HG02840 (cell line): ENCODE measurements around the gene SLC44A4.
"Not testable (repeated sequence)": the region's sequence is repeated elsewhere in the genome, so short reads cannot be mapped to it uniquely, and the experiment has no call there.

Experiments
- ATAC-seq: cut with Tn5 transposase; IDR thresholded peaks from one replicate; pipeline ENCODE4 v1.9.1; 2021; ENCODE audit warnings: mild to moderate bottlenecking, moderate library complexity, moderate number of reproducible peaks; ENCODE audit not compliant: unreplicated experiment, low FRiP score

Gene SLC44A4

GRCh38 chr6:31878726-31879125 is at the start of gene SLC44A4:
TSS of gene SLC44A4 (minus strand) at chr6:31878997. CDS start at chr6:31878980, 17 bp downstream.
- no peak for ATAC-seq

- ATAC-seq: no peak
Observed at GRCh38 chr6:31928672-31928939, 49.8 kb upstream of the SLC44A4 start.

DNA sequence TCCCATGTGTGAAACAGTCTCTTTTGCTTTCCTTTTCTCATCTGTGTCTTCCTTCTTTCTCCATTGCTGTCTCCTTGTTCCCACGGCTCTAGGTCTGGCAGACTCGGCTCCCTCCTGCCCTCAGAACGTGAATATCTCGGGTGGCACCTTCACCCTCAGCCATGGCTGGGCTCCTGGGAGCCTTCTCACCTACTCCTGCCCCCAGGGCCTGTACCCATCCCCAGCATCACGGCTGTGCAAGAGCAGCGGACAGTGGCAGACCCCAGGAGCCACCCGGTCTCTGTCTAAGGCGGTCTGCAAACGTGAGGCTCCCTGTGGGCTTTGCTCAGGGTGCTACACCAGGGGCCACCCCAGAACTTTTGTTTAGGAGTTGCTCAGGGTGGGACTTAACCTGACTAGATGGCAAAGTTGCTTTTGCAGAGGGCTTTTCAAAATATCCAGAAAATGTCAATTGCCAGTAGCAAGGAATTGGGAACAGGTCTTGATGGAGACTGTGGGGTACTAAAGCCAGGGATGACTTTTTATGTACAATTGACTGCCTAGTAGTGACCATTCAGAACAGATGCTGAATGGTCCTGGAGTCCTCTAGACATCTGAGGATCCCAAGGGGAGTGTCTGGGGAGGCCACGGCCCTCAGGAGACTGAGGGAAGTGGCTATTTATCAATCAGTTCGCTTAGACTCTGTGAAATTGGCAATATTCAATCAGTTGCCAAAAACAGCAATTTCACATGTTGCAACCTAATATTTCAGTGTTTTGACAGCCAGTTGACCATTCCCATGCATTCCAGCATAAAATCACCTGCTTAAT is 49.3 kb upstream of the SLC44A4 start:
- ATAC-seq: no peak

DNA sequence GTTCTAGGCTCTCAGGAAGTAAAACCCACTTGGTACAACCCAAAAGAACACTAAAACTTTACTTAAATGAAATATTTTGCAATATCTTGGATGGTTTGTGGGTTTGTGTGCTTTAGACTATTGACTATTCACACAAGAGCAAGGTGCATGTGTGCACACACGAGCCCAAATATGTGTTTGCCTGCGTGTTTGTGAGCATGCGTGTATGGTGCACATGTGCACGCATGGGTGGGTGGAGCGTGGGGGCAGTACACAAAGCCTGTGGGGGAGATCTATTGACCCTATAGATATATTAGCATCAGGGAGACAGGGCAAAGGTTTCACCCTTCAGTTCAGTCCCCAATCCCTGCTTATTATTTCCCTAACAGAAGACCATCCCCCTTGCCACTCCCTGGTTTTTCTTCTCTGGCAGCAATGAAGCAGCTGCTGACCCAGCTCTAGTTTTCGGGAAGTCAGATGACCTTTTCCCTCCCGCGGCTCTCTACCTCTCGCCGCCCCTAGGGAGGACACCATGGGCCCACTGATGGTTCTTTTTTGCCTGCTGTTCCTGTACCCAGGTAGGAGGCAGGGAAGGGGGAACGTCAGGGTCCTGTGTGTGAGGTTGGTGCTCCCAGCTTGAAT is 48.6 kb upstream of the SLC44A4 start, which contains the start of gene C2:
Gene C2, plus strand, starts transcription at position 476 of the 621 bp plus-strand sequence. Its CDS starts 36 bp downstream, at position 512.
- no peak for ATAC-seq

DNA sequence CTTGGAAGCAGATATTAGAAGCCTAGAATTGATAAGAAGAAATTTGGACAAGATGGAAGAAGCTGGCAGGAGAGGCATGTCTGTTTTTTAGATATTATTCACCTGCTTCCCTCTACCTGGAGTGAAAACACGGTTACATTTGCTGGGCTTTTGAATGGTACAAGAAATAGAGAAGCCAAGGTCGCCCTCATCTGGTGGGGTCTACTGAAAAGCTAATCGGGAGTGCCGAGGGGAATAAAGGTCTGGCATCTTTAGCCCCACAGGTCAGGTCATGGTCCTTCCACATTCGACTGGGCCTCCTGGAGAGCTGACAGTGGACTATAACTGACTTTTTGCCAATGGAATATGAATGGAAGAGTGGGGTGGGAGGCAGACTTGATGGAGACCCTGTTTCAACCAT is 44.1 kb upstream of the SLC44A4 start:
- ATAC-seq: no peak

DNA sequence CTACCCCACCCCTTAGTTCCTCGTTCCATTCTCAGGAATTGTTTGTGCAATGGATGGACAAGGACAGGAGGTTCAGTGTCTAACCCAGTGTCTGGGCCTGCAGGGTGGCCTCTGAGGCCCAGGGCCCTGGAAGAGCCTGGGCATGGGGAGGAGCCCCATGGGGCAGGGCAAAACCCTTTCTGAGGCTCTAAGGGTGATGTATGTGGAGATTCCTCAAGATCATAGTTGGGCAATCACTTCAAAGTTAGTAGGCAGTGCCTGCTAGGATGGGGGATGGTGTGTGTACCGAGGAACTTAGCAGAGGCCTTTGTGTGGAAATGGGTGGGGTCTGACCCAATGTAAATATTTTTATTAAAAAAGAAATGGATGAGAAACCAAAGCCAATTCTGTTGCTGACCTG is 42.0 kb upstream of the SLC44A4 start:
- no peak for ATAC-seq

GRCh38 chr6:31919624-31920303 is 41.0 kb upstream of the SLC44A4 start:
- ATAC-seq: no peak

- no peak for ATAC-seq
Observed at GRCh38 chr6:31918069-31918720, 39.4 kb upstream of the SLC44A4 start.

DNA sequence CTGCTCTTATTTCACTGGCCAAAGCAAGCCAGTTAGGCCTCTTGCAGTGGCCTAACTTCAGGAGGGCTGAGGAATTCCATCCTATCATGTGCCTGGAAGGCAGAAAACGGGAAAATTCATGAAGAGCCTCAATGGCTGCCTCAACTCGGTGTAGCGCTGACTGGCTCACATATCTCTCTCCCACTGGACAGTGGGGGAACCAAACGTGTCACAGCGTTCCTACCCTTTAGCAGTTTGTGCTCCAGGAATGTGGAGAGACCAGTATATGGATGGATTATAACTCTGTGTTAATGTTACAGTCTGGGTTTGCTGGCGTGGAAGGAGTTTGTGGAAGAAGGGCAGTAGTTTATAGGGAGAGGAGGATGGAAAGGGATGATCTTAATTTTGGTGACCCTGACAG is 37.0 kb upstream of the SLC44A4 start:
- ATAC-seq: no peak

DNA sequence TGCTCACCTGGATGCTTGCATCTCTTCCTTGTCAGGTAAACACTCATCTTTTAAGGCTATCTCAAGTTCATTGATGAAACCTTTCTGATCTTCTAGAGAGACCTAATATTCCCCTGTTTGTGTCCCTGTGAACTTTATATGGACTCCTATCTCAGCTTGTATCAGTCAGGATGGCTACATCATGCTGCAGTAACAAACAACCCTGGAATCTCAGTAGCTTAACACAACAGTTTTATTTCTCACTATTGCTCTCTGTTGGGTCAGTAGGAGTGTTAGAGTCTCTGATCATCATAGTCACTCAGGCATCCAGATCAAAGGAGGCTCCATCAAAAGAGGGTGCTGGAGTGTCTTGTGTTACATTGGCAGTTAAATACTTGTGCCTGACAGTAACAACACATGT is 36.6 kb upstream of the SLC44A4 start:
- ATAC-seq: no peak

DNA sequence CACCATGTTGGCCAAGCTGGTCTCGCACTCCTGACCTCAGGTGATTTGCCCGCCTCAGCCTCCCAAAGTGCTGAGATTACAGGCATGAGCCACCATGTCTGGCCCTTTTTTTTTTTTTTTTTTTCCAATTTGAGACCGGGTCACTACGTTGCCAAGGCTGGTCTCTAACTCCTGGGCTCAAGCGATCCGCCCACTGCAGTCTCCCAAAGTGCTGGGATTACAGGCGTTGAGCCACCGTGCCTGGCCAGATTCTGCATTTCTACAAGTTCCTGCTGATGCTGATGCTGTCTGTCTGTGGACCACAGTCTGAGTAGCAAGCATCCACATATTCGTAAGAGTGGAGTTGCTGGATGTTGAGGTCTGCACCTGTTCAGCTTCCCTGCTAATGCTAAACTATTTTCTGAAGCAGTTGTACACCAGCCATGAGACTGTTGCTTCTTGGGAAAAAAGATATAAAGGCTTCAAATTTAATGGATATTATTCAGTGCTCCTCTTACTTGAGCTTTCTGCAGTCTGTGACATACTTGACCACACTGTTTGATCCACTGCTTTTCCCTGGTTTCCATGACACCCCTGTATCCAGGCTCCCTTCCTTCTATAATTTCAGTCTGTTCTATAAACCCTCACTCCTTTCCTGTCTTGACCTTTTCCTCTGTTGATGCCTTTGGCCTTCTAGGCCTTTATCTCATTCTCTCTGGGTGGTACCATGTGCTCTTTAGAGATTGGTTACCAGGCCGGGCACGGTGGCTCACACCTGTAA is 33.2 kb upstream of the SLC44A4 start:
- ATAC-seq: no peak

- ATAC-seq: not testable (repeated sequence)
Observed at GRCh38 chr6:31909298-31909697, 30.5 kb upstream of the SLC44A4 start.

- no peak for ATAC-seq
Observed at GRCh38 chr6:31908791-31909190, 30.0 kb upstream of the SLC44A4 start.

DNA sequence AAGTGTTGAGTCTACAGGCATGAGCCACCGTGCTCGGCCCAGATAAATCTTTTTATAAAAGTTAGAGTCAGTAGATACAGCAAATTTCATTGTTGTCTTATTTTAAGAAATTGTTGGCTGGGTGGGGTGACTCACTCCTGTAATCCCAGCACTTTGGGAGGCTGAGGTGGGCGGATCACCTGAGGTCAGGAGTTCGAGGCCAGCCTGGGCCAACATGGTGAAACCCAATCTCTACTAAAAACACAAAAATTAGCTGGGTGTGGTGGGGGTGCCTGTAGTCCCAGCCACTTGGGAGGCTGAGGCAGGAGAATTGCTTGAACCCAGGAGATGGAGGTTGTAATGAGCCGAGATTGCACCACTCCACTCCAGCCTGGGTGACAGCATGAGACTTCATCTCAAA is 29.5 kb upstream of the SLC44A4 start:
- not testable (repeated sequence) for ATAC-seq

DNA sequence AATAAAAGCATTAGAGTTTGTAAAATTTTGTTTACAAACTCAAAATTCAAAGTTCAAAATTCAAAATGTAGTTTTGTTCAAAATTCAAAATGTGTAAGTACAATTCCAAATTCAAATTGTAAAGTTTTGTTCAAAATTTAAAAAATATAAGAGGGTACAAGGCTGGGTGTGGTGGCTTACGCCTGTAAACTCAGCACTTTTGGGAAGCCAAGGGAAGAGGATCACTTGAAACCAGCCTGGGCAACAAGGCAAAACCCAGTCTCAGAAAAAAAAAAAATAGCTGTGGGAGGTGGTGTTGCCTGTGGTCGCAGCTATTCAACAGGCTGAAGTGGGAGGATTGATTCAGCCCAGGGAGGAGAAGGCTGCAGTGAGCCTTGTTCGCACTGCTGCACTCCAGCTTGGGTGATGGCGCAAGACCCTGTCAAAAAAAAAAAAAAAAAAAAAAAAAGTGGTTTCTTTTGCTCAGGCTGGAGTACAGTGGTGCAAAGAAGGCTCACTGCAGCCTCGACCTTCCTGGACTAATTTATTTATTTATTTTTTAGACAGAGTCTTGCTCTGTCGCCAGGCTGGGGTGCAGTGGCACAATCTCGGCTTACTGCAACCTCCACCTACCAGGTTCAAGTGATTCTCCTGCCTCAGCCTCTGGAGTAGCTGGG is 28.5 kb upstream of the SLC44A4 start:
- no peak for ATAC-seq

- ATAC-seq: not testable (repeated sequence)
Observed at GRCh38 chr6:31906727-31907126, 27.9 kb upstream of the SLC44A4 start.

GRCh38 chr6:31906122-31906521 is 27.3 kb upstream of the SLC44A4 start:
- ATAC-seq: no peak

DNA sequence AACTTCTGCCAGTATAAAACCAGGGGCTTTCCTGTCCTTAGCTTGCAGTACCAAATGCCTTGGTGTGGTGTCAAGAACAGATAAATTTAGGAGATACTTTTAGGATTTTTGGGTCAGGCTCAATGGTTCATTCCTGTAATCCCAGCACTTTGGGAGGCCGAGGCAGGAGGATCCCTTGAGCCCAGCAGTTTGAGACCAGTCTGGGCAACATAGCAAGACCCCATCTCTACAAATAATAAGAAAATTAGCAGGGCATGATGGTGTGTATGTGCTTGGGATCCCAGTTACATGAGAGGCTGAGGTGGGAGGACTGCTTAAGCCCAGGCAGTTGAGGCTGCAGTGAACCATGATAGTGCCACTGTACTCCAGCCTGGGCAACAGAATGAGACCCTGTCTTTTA is 26.2 kb upstream of the SLC44A4 start:
- ATAC-seq: no peak

- ATAC-seq: no peak
Observed at GRCh38 chr6:31903957-31904356, 25.2 kb upstream of the SLC44A4 start.
